ENCODE results near the gene BEX3. TPM values are rescaled to one million over a fixed set of nuclear protein-coding genes. Genes with fewer than 3 reads are reported as not detected.

Gene BEX3
- total and polyA plus RNA-seq, 8 donors: 1.2 to 146 (median 57.3) TPM

DNA sequence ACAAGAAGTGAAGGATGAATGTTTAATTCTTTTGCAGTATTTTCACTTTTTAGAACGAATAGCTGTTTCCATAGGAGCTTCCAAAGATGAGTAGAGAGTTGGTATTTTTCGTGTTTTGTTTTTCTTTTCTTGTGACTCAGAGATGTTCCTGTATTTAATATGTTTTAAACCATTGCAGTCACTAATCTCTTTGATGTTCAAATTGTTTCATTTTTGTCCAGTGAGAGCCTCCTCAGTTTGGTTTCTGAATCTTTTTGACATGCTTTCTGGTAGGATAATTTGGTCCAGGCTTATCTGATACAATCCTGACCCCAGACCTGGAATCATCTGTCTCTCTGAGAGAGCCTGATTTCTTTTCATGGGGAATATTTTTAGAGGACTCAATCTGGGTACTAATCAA is 41.6 kb downstream of the BEX3 start:
- DNase-seq: no peak
- TF ChIP-seq POLR2A (IDR thresholded peaks at IDR 0.05) (no peak), EP300 (IDR thresholded peaks at IDR 0.05) (no peak), POLR2AphosphoS5 (IDR thresholded peaks at IDR 0.05) (no peak)
- TF ChIP-seq, protein P1, sequence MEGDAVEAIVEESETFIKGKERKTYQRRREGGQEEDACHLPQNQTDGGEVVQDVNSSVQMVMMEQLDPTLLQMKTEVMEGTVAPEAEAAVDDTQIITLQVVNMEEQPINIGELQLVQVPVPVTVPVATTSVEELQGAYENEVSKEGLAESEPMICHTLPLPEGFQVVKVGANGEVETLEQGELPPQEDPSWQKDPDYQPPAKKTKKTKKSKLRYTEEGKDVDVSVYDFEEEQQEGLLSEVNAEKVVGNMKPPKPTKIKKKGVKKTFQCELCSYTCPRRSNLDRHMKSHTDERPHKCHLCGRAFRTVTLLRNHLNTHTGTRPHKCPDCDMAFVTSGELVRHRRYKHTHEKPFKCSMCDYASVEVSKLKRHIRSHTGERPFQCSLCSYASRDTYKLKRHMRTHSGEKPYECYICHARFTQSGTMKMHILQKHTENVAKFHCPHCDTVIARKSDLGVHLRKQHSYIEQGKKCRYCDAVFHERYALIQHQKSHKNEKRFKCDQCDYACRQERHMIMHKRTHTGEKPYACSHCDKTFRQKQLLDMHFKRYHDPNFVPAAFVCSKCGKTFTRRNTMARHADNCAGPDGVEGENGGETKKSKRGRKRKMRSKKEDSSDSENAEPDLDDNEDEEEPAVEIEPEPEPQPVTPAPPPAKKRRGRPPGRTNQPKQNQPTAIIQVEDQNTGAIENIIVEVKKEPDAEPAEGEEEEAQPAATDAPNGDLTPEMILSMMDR (IDR thresholded peaks at IDR 0.05): no peak
- no peaks in the 10 kb centered on the region for H3K27me3 ChIP-seq
- no peaks in the 10 kb centered on the region for H3K36me3 ChIP-seq
- no peaks in the 10 kb centered on the region for H3K4me1 ChIP-seq
- H3K9me3 ChIP-seq: no peaks in the 10 kb centered on the region
- H3K4me3 ChIP-seq: no peak overlapping the region
- intact Hi-C loops (cut with DNase I; ENCODE audit: low total_unique reads): no loop called here
- H3K27ac ChIP-seq: no peak overlapping the region
- 31 to 63% (median 56%) methylated on average over 2 of the region's 2 CpGs for WGBS, 5 donors

DNA sequence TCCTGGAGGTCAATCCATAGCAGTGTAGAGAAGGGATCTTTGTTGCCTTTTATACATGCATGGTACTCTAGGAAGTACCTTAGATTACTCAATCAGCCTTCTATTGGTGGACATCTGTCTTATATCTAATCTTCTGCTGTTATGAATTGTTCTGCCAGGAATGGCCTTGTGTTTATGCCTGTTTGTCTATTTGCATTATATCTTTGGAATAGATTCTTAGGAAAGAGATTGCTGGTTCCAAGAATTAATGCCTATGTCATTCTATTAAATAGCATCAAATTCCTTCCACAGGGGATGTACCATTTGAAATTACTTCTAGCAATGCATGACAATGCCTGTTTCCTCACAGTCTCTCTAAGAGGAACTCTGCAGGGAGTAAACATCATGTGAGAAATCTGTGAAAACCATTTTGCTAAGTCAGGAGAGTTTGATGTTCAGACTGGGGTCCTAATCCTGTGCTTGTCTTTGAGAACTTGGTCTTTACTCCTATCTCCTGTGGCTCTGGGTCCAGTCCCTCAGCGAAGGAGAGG is 42.5 kb downstream of the BEX3 start:
- no peaks in the 10 kb centered on the region for H3K36me3 ChIP-seq
- no peak for DNase-seq
- H3K4me3 ChIP-seq: no peak overlapping the region
- WGBS, 5 donors: 50 to 89% (median 50%) methylated on average over 1 of the region's 1 CpG
- H3K27me3 ChIP-seq: no peaks in the 10 kb centered on the region
- intact Hi-C loops (cut with DNase I; ENCODE audit: low total_unique reads): no loop called here
- H3K4me1 ChIP-seq: no peaks in the 10 kb centered on the region
- no peak overlapping the region for H3K27ac ChIP-seq
- TF ChIP-seq EP300 (IDR thresholded peaks at IDR 0.05): no peak
- TF ChIP-seq POLR2A (IDR thresholded peaks at IDR 0.05): no peak
- TF ChIP-seq, protein P1 (IDR thresholded peaks at IDR 0.05): no peak
- no peak for TF ChIP-seq POLR2AphosphoS5 (IDR thresholded peaks at IDR 0.05)
- no peaks in the 10 kb centered on the region for H3K9me3 ChIP-seq

DNA sequence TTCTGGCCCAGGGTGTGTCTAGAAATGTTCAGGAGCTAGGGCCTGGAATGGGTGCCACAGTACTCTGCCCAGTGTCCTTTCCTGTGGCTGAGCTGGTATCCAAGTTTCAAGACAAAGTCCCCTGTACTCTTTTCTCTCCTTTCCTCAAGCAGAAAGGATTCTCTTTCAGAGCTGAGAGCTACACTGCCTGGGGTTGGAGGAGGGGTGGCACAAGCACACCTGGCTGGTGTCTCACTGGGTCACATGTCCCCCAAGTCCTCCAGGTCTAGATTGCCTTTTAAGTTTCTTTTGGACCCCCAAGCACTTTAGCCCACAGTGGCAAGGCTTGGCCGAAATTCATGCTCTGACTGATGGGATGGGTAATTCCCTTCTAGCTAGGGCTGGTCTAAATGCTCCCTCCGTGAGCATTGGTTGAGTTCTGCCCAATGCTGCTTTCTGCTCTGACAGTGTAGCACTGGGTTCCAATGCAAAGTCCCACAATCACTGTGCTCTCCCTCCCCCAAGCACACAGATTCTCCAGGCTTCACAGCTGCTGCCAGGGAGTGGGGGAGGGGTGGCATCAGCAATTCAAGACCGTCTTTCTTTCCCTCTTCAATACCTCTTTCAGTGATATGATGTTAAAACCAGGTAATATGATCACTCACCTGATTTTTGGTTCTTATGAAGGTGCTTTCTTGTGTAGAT is 47.8 kb downstream of the BEX3 start:
- H3K9me3 ChIP-seq: no peaks in the 10 kb centered on the region
- intact Hi-C loops (cut with DNase I; ENCODE audit: low total_unique reads): no loop called here
- H3K4me3 ChIP-seq: no peak overlapping the region
- no peaks in the 10 kb centered on the region for H3K36me3 ChIP-seq
- no peaks in the 10 kb centered on the region for H3K27me3 ChIP-seq
- 55 to 85% (median 67%) methylated on average over 1 to 3 of the region's 3 CpGs for WGBS, 5 donors
- DNase-seq: no peak
- H3K4me1 ChIP-seq: no peaks in the 10 kb centered on the region
- no peak overlapping the region for H3K27ac ChIP-seq
- TF ChIP-seq EP300 (IDR thresholded peaks at IDR 0.05): no peak
- TF ChIP-seq POLR2AphosphoS5 (IDR thresholded peaks at IDR 0.05): no peak
- TF ChIP-seq POLR2A (IDR thresholded peaks at IDR 0.05): no peak
- TF ChIP-seq, protein P1 (IDR thresholded peaks at IDR 0.05): no peak

Small RNA genes within 50 kb of the gene (small RNA-seq; reads per million reads assigned to genes)
- 0 reads per million in 4 donors for gene Z92846.1

Other genes starting within 250 kb of the BEX3 start
- 10 to 100 TPM in 4 of 5 donors, 1 to 10 TPM in 1; 5.8 to 53.2 (median 19.6) TPM for gene BEX4, start 161.4 kb upstream of the BEX3 start, total RNA-seq
- gene BEX4, start 161.4 kb upstream of the BEX3 start, polyA plus RNA-seq: 10 to 100 TPM; 35.9 to 48.4 (median 40.0) TPM
- gene TCEAL8, start 121.4 kb upstream of the BEX3 start, total RNA-seq: 100 to 1,000 TPM in 2 of 5 donors, 10 to 100 TPM in 3; 20.0 to 118 (median 70.0) TPM
- 100 to 1,000 TPM in 1 of 3 donors, 10 to 100 TPM in 2; 52.4 to 118 (median 86.5) TPM for gene TCEAL8, start 121.4 kb upstream of the BEX3 start, polyA plus RNA-seq
- 1 to 10 TPM in 1 of 5 donors, not detected in 4; 1.7 TPM for gene TCEAL5, start 99.8 kb upstream of the BEX3 start, total RNA-seq
- 1 to 10 TPM in 1 of 3 donors, under 1 TPM in 2; 0.43 to 1.2 (median 0.61) TPM for gene TCEAL5, start 99.8 kb upstream of the BEX3 start, polyA plus RNA-seq
- gene BEX2, start 65.5 kb upstream of the BEX3 start, total RNA-seq: 10 to 100 TPM in 2 of 5 donors, under 1 TPM in 1, not detected in 2; 0.87 to 83.3 (median 20.0) TPM
- gene BEX2, start 65.5 kb upstream of the BEX3 start, polyA plus RNA-seq: 10 to 100 TPM; 16.9 to 29.1 (median 20.8) TPM
- 10 to 100 TPM in 3 of 5 donors, 1 to 10 TPM in 2; 2.6 to 51.3 (median 17.0) TPM for gene TCEAL7, start 46.3 kb upstream of the BEX3 start, total RNA-seq
- 10 to 100 TPM in 1 of 3 donors, 1 to 10 TPM in 2; 5.6 to 12.3 (median 9.8) TPM for gene TCEAL7, start 46.3 kb upstream of the BEX3 start, polyA plus RNA-seq
- 100 to 1,000 TPM in 1 of 5 donors, 10 to 100 TPM in 4; 16.1 to 128 (median 46.1) TPM for gene TCEAL9, start 20.0 kb upstream of the BEX3 start, total RNA-seq
- gene TCEAL9, start 20.0 kb upstream of the BEX3 start, polyA plus RNA-seq: 100 to 1,000 TPM in 2 of 3 donors, 10 to 100 TPM in 1; 54.7 to 185 (median 128) TPM
- gene RAB40A, start 143.0 kb downstream of the BEX3 start, total RNA-seq: under 1 TPM in 2 of 5 donors, not detected in 3; 0.58 to 0.73 TPM
- under 1 TPM; 0.19 to 0.98 (median 0.61) TPM for gene RAB40A, start 143.0 kb downstream of the BEX3 start, polyA plus RNA-seq
- 100 to 1,000 TPM in 2 of 5 donors, 10 to 100 TPM in 2, 1 to 10 TPM in 1; 5.8 to 247 (median 59.8) TPM for gene TCEAL4, start 209.0 kb downstream of the BEX3 start, total RNA-seq
- gene TCEAL4, start 209.0 kb downstream of the BEX3 start, polyA plus RNA-seq: 100 to 1,000 TPM; 174 to 247 (median 186) TPM
- 10 to 100 TPM; 16.3 to 33.6 (median 22.8) TPM for gene TCEAL3, start 231.4 kb downstream of the BEX3 start, total RNA-seq
- gene TCEAL3, start 231.4 kb downstream of the BEX3 start, polyA plus RNA-seq: 10 to 100 TPM; 42.2 to 57.3 (median 56.3) TPM